Measurements from ENCODE around the gene NAT14.

NAT14 gene

GRCh38 chr19:55471266-55471665, 13.7 kb upstream of the NAT14 start:
- no peak for DNase-seq (ENCODE audit: low spot score)

GRCh38 chr19:55472463-55472862, 12.5 kb upstream of the NAT14 start:
- no peak for DNase-seq (ENCODE audit: low spot score)

- DNase-seq (ENCODE audit: low spot score) = no peak
Measured at GRCh38 chr19:55473225-55474012, 11.6 kb upstream of the NAT14 start.

DNA sequence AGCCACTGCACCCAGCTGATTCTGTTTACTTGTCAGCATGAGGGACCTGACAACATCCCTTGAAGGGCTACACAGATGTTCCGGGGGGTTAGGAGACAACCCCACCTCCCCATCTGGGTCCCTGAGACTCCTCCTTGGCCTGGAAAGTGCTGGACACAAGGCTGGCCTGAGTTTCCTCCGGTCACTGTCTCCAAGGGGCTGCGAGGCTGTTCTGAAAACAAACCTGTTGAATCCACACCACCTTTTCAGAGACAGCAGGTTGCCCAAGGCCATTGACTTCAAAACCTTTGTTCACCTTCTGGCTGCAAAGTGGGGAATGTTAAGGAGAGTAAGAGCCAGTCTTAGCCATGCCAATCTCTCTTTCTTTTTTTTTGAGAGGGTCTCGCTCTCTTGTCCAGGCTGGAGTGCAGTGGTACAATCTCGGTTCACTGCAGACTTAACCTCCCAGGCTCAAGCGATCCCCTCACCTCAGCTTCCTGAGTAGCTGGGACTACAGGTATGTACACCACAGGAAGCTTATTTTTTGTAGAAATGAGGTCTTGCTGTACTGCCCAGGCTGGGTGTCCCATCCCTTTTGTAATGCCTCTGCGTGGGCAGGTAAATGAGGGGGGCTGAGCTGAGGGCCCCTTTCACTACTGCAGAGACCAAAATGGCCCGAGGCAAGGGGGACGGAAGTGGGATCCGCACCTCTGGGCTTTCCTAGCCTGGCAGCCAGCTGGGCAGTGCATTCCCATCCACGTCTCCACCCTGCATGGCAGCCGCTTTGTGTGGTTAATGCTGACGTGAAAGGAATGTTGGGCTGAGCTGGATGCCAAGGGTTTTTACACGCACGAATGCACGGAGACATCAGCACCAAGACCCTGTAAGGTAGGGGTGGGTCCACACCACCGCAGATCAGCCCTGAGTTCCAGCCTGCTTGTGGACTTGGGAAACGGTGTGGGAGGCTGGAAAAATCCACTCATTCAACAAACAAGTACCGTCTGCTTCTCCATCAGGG, 10.4 kb upstream of the NAT14 start:
- no peak for DNase-seq (ENCODE audit: low spot score)

DNA sequence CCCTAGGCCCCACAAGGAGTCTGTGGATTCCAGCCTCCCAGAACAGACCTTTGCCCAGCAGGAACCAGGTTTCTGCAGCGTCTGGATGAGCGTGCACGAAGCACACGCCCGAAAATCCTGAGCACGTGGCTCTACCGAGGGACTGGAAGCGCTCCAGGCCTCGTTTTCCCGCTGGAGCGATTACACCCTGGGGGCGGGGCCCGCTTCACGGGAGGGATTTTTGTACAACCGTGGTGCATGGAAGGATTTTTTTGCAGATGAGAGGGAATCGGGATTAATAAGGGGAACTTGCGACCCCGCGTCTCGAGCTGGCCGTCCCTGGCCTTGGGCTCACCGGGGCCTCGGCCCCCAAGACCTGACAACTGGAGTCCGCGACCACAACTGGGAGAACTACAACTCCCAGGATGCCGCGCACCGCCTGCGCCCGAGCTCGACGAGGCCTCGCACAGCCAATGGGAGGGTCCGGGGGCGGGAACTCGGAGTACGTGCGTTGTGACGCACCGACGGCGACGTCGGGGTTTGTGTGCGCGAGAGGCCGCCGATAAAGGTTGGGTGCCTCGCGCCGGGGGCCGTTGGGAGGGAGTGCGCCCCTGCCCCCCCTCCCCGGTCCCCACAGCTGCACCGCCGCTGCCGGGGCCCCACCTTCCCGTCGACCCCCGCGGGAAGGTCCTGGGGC, 8.8 kb upstream of the NAT14 start, which contains the start of gene ZNF628:
ZNF628 (plus strand) TSS at position 518 of the 676 bp plus-strand sequence. CDS start 3,294 bp downstream, outside the sequence.
- peak; percentile 98 for DNase-seq (ENCODE audit: low spot score)

DNA sequence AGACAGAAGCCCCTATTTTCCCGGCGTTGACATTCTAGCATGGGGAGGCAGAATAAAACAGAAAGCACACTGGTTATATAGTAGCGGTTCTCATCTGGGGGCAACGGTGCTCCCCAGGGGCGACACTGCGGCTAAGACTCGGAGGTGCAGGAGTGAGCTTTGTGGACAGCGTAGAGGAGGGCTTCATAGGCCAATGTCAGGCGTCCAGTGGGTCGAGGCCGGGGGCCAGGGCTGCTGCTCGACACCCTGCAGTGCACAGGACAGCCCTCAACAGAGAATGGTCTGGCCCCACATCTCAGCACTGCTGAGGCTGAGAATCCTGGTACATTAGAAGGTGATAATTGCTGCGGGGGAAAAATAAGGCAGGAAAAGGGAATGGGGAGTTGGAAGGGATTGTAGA, 7.1 kb upstream of the NAT14 start:
- DNase-seq (ENCODE audit: low spot score) = no peak

- no peak for DNase-seq (ENCODE audit: low spot score)
Measured at GRCh38 chr19:55478364-55478763, 6.6 kb upstream of the NAT14 start.

DNA sequence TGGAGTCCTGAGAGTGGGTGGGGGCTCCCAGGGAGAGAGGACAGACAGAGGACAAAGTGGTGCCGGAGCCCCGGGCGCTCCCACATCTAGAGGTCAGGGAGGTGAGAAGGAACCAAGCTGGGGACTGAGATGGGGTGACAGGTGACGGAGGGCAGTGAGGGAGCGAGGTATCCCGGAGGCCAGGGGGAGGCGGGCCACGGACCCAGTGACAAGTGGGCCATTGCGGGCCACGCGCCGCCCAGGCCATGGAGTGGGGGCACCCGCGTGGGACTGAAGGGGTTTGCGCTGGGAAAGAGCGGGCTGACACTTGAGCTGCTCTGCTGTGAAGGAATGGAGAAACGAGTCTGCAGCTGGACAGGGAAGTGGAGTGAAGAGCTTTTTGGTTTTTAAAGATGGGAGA, 5.9 kb upstream of the NAT14 start:
- no peak for DNase-seq (ENCODE audit: low spot score)

DNA sequence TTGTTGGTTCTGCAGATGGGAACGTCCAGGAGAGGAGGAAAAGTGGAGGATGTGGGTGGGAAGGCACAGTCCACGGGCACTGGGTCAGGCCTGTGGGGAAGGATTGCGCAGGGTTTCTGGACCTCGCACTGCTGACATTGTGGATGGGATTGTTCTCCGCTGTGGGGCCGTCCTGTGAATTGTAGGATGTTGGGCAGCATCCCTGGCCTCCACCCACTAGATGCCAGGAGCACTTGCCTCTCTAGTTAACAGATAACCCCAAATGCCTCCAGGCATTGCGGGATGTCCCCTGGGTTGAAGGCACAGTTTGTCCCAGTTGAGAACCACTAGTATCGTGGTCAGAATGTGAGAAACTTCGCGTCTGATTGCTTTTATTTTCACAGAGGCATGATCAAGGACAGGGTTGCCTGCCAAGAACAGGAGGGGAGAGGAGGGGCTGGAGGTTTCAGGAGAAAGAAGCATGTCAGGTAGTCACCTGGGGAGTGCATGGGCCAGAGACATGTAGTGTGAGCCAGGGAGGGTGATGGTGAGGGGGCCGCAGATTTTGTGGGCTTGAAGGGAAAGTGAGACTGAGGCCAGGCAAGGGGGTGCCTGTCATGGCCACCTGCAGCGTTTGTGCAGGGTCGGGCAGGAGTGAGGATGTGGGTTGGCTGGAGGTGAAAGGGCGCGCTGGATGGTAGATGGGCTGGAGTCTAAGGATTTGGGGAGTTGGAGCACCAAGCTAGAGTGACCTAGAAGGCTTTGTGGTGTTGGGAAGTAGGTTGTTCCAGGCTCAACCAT, 5.3 kb upstream of the NAT14 start:
- DNase-seq (ENCODE audit: low spot score) = no peak

GRCh38 chr19:55481148-55481793, 3.7 kb upstream of the NAT14 start:
- no peak for DNase-seq (ENCODE audit: low spot score)

DNA sequence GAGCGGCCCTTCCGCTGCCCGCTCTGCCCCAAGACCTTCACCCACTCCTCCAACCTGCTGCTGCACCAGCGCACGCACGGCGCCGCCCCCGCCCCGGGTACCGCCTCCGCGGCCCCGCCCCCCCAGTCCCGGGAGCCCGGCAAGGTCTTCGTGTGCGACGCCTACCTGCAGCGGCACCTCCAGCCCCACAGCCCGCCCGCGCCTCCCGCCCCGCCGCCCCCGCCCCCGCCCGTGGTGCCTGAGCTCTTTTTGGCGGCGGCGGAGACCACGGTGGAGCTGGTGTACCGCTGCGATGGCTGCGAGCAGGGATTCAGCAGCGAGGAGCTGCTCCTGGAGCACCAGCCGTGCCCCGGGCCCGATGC, 3.2 kb upstream of the NAT14 start:
- DNase-seq (ENCODE audit: low spot score) = no peak

- DNase-seq (ENCODE audit: low spot score) = no peak
Measured at GRCh38 chr19:55482156-55482961, 2.6 kb upstream of the NAT14 start.

GRCh38 chr19:55482967-55483705, 1.9 kb upstream of the NAT14 start:
- DNase-seq (ENCODE audit: low spot score) = no peak

- DNase-seq (ENCODE audit: low spot score) = no peak
Measured at GRCh38 chr19:55483706-55484592, 1.0 kb upstream of the NAT14 start.

DNA sequence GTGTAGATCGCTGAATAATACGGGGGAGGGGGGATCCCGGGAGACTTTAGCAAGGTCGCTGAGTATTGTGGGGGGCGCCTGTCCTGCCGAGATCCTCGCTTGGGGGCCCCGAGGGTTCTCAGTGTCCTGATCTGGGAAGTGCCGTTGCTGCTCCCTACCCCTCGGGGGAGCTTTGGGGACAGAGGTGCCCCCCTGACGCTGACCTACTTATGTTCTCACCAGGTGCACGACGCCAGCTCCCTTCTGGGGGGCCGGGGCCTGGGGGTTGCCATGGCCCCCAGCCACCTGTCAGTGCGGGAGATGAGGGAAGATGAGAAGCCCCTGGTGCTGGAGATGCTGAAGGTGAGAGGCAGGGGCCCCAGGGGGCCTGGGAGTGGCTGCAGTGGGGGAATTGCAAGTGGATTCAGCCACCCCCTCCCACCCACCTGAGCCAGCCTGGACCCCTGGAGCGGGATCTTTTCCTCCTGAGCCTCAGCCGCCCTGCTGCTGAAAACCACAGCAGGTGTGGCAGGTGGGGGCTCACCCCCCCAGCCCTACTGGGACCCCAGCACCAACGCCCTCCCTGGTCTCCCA, 537 bp downstream of the NAT14 start:
- no peak for DNase-seq (ENCODE audit: low spot score)

GRCh38 chr19:55486043-55486970, 1.3 kb downstream of the NAT14 start:
- DNase-seq (ENCODE audit: low spot score) = no peak
